ENCODE results near the gene APOA4. TPM values are rescaled to one million over a fixed set of nuclear protein-coding genes. Genes with fewer than 3 reads are reported as not detected.
A peak's percentile ranks its signal among the peaks of the same experiment; 100 is the strongest.

The APOA4 gene
- total RNA-seq, 1 experiment from 2014 or later = not detected

GRCh38 chr11:116788534-116788933, 34.6 kb downstream of the APOA4 start:
- Histone ChIP-seq H3K27ac (ENCODE audit: low read depth, low read length) (peak overlapping the region; percentile 43; the same call in 1 of the 2 replicates), H3K79me2 (ENCODE audit: insufficient read depth, low read length) (peaks cover 19% of the 10 kb centered on the region), H3K9ac (ENCODE audit: low read length) (peak overlapping the region; percentile 94)

More at GRCh38 chr11:116788534-116788933, 34.6 kb downstream of the APOA4 start:
- ATAC-seq (no peak), DNase-seq (ENCODE audit: low read depth, low spot score) (no peak)
- Histone ChIP-seq H4K20me1 (ENCODE audit: insufficient read depth) (no peaks in the 10 kb centered on the region), H3K27me3 (ENCODE audit: insufficient read depth, low read length) (no peaks in the 10 kb centered on the region), H3K4me1 (ENCODE audit: control insufficient read depth in 1 of 2, insufficient read depth in 2 of 2, low read length in 2 of 2) (peaks cover 12 to 35% of the 10 kb centered on the region in 2 experiments), H2AFZ (ENCODE audit: low read depth, low read length, poor library complexity, severe bottlenecking) (no peak overlapping the region), H3K9me3 (ENCODE audit: control insufficient read depth in 1 of 2, insufficient read depth in 1 of 2, low read depth in 1 of 2, low read length in 2 of 2) (no peaks in the 10 kb centered on the region), H3K4me2 (ENCODE audit: low read length) (peak overlapping the region; percentile 94), H3K36me3 (ENCODE audit: control insufficient read depth in 1 of 2, insufficient read depth in 2 of 2, low read length in 2 of 2) (peaks cover 24 to 27% of the 10 kb centered on the region in 2 experiments; a peak in 3 of 4 replicates), H3K4me3 (replicated peaks in 1 of 2; ENCODE audit: low read depth in 1 of 2, low read length in 2 of 2) (peak overlapping the region; percentile 93 to 94), H3K9me2 (ENCODE audit: insufficient read depth) (no peaks in the 10 kb centered on the region)
- TF ChIP-seq CTCF (IDR thresholded peaks at IDR 0.05 in 2 of 3, conservative IDR thresholded peaks at IDR 0.05 in 1 of 3; ENCODE audit: borderline replicate concordance in 1 of 3, insufficient read depth in 1 of 3, low read depth in 2 of 3, low read length in 2 of 3) = no peak
- TF ChIP-seq JUND (IDR thresholded peaks at IDR 0.05) = no peak
- no peak for TF ChIP-seq YY1 (IDR thresholded peaks at IDR 0.05; ENCODE audit: extremely low read depth, insufficient replicate concordance, low read depth, low read length)
- TF ChIP-seq FOSL1 (IDR thresholded peaks at IDR 0.05; ENCODE audit: low read depth) = no peak
- TF ChIP-seq, protein P1, sequence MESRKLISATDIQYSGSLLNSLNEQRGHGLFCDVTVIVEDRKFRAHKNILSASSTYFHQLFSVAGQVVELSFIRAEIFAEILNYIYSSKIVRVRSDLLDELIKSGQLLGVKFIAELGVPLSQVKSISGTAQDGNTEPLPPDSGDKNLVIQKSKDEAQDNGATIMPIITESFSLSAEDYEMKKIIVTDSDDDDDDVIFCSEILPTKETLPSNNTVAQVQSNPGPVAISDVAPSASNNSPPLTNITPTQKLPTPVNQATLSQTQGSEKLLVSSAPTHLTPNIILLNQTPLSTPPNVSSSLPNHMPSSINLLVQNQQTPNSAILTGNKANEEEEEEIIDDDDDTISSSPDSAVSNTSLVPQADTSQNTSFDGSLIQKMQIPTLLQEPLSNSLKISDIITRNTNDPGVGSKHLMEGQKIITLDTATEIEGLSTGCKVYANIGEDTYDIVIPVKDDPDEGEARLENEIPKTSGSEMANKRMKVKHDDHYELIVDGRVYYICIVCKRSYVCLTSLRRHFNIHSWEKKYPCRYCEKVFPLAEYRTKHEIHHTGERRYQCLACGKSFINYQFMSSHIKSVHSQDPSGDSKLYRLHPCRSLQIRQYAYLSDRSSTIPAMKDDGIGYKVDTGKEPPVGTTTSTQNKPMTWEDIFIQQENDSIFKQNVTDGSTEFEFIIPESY (IDR thresholded peaks at IDR 0.05; ENCODE audit: extremely low read depth, insufficient replicate concordance, low read length) = no peak
- TF ChIP-seq RAD21 (IDR thresholded peaks at IDR 0.05; ENCODE audit: low read depth) = no peak
- TF ChIP-seq EZH2phosphoT487 (IDR thresholded peaks at IDR 0.05; ENCODE audit: borderline replicate concordance) = no peak
- no peak for TF ChIP-seq EGR1 (IDR thresholded peaks at IDR 0.05; ENCODE audit: low read depth)
- TF ChIP-seq CBX3 (IDR thresholded peaks at IDR 0.05; ENCODE audit: low read depth) = no peak
- no peak for TF ChIP-seq ATF3 (IDR thresholded peaks at IDR 0.05)
- TF ChIP-seq EZH2 (IDR thresholded peaks at IDR 0.05) = no peak
- no peak for TF ChIP-seq ELF1 (IDR thresholded peaks at IDR 0.05; ENCODE audit: borderline replicate concordance, low read depth)
- no peak for TF ChIP-seq SP1 (IDR thresholded peaks at IDR 0.05; ENCODE audit: low read depth)
- TF ChIP-seq ZNF274 (IDR thresholded peaks at IDR 0.05; ENCODE audit: low read depth, low read length) = no peak
- intact Hi-C loops (cut with micrococcal nuclease) = no loop called here
- BruUV-seq (replicated peaks) = no TSS peak
- ChIA-PET POLR2A (interaction anchor here (1.3 kb wide), 1 partner anchor 19 kb away, joined by 3 read pairs; no protein-coding TSS in a partner anchor), CTCF (interaction anchor here (0.8 to 1.8 kb wide), 5 partner anchors 9 to 317 kb away, joined by 3 to 9 read pairs (median 4); no protein-coding TSS in a partner anchor), RAD21 (ENCODE audit: low non-redundant PET in 1 of 2, low total read pairs in 2 of 2, uncharacterized antibody in 2 of 2, unreplicated experiment in 2 of 2) (no interaction called here)
